DND-41 (cell line): ENCODE data around the gene RELCH.

Experiments used
- ATAC-seq: fragments of 200-7000 bp; cut with Tn5 transposase; 3 replicates; pipeline ENCODE4 v1.9.1; 2021; ENCODE audit warnings: low read depth; ENCODE audit not compliant: insufficient read depth
- DNase-seq: peaks from one replicate; pipeline ENCODE4 v3.0.0-alpha.2; 2020
- H2AFZ ChIP-seq: 2 replicates; pipeline ENCODE4 v1.6.0; 2012; ENCODE audit warnings: low read depth, low read length
- H3K27ac ChIP-seq: 2 replicates; pipeline ENCODE4 v1.5.1; 2012; ENCODE audit warnings: low read length, inconsistent platforms
- H3K27me3 ChIP-seq: fragments of 200-600 bp; sonication (generic); 2 replicates; pipeline ENCODE4 v1.6.0; 2012; ENCODE audit warnings: low read length, mild to moderate bottlenecking, inconsistent platforms; ENCODE audit not compliant: insufficient read depth, poor library complexity
- H3K36me3 ChIP-seq: 2 replicates; pipeline ENCODE4 v1.5.1; 2012; ENCODE audit warnings: low read length, inconsistent platforms; ENCODE audit not compliant: insufficient read depth
- H3K4me1 ChIP-seq: 2 replicates; pipeline ENCODE4 v1.5.1; 2012; ENCODE audit warnings: mild to moderate bottlenecking, low read length; ENCODE audit not compliant: insufficient read depth
- H3K4me2 ChIP-seq: 2 replicates; pipeline ENCODE4 v1.6.0; 2012; ENCODE audit warnings: mild to moderate bottlenecking, moderate library complexity, low read length, inconsistent platforms; ENCODE audit not compliant: insufficient read depth
- H3K4me3 ChIP-seq, 2 experiments: fragments of 200-600 bp in 1 of 2; shearing (Covaris generic) in 1 of 2; 2 replicates each; pipeline ENCODE4 v1.5.1; 2012 to 2016; ENCODE audit warnings: inconsistent platforms in 2 of 2, low read length in 2 of 2, mild to moderate bottlenecking in 2 of 2, low read depth in 1 of 2, moderate library complexity in 1 of 2
- H3K79me2 ChIP-seq: 2 replicates; pipeline ENCODE4 v1.6.0; 2012; ENCODE audit warnings: low read length, inconsistent platforms; ENCODE audit not compliant: insufficient read depth
- H3K9ac ChIP-seq: 2 replicates; pipeline ENCODE4 v1.6.0; 2012; ENCODE audit warnings: low read depth, mild to moderate bottlenecking, inconsistent platforms, low read length, moderate library complexity
- H3K9me3 ChIP-seq: 2 replicates; pipeline ENCODE4 v1.5.1; 2012; ENCODE audit warnings: low read length, moderate library complexity, mild to moderate bottlenecking, inconsistent platforms; ENCODE audit not compliant: insufficient read depth, severe bottlenecking
- H4K20me1 ChIP-seq: 2 replicates; pipeline ENCODE4 v1.6.0; 2012; ENCODE audit warnings: low read length; ENCODE audit not compliant: insufficient read depth
- EZH2 ChIP-seq: IDR thresholded peaks from 3 replicates; pipeline ENCODE4 v1.6.1; 2012; ENCODE audit warnings: borderline replicate concordance, low read depth, mild to moderate bottlenecking, moderate library complexity, low read length, inconsistent platforms; ENCODE audit not compliant: severe bottlenecking
- TF ChIP-seq, protein P1 (sequence below): IDR thresholded peaks from 2 replicates; pipeline ENCODE4 v1.5.1; 2012; ENCODE audit warnings: borderline replicate concordance, low read length, moderate library complexity, mild to moderate bottlenecking; ENCODE audit not compliant: poor library complexity, severe bottlenecking; ENCODE audit errors: extremely low read depth

Gene RELCH

GRCh38 chr18:62157843-62158242 lies 29.2 kb upstream of the RELCH start:
- Histone ChIP-seq H3K9ac (no peak overlapping the region), H4K20me1 (no peaks in the 10 kb centered on the region), H2AFZ (no peak overlapping the region), H3K4me1 (no peaks in the 10 kb centered on the region), H3K4me3 (no peak overlapping the region), H3K36me3 (peaks cover 17% of the 10 kb centered on the region; the same call in 1 of the 2 replicates), H3K9me3 (no peaks in the 10 kb centered on the region), H3K4me2 (no peak overlapping the region), H3K27ac (no peak overlapping the region), H3K27me3 (no peaks in the 10 kb centered on the region), H3K79me2 (no peaks in the 10 kb centered on the region)
- ATAC-seq: no peak
- TF ChIP-seq EZH2: no peak
- TF ChIP-seq, protein P1, sequence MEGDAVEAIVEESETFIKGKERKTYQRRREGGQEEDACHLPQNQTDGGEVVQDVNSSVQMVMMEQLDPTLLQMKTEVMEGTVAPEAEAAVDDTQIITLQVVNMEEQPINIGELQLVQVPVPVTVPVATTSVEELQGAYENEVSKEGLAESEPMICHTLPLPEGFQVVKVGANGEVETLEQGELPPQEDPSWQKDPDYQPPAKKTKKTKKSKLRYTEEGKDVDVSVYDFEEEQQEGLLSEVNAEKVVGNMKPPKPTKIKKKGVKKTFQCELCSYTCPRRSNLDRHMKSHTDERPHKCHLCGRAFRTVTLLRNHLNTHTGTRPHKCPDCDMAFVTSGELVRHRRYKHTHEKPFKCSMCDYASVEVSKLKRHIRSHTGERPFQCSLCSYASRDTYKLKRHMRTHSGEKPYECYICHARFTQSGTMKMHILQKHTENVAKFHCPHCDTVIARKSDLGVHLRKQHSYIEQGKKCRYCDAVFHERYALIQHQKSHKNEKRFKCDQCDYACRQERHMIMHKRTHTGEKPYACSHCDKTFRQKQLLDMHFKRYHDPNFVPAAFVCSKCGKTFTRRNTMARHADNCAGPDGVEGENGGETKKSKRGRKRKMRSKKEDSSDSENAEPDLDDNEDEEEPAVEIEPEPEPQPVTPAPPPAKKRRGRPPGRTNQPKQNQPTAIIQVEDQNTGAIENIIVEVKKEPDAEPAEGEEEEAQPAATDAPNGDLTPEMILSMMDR: no peak
- no peak for DNase-seq

GRCh38 chr18:62164310-62164709 lies 22.7 kb upstream of the RELCH start:
- no peak for DNase-seq
- Histone ChIP-seq H3K4me1 (0 out of 2 replicates have a peak, but pooled peaks cover 3% of the 10 kb centered on the region), H3K9me3 (no peaks in the 10 kb centered on the region), H3K9ac (no peak overlapping the region), H3K27me3 (no peaks in the 10 kb centered on the region), H3K27ac (no peak overlapping the region), H3K36me3 (no peaks in the 10 kb centered on the region; the same call in 1 of the 2 replicates), H4K20me1 (no peaks in the 10 kb centered on the region; the same call in 1 of the 2 replicates), H3K4me2 (no peak overlapping the region), H3K79me2 (no peaks in the 10 kb centered on the region; the same call in 1 of the 2 replicates), H2AFZ (no peak overlapping the region), H3K4me3 (no peak overlapping the region)
- no peak for ATAC-seq
- TF ChIP-seq, protein P1: no peak
- TF ChIP-seq EZH2: no peak

DNA sequence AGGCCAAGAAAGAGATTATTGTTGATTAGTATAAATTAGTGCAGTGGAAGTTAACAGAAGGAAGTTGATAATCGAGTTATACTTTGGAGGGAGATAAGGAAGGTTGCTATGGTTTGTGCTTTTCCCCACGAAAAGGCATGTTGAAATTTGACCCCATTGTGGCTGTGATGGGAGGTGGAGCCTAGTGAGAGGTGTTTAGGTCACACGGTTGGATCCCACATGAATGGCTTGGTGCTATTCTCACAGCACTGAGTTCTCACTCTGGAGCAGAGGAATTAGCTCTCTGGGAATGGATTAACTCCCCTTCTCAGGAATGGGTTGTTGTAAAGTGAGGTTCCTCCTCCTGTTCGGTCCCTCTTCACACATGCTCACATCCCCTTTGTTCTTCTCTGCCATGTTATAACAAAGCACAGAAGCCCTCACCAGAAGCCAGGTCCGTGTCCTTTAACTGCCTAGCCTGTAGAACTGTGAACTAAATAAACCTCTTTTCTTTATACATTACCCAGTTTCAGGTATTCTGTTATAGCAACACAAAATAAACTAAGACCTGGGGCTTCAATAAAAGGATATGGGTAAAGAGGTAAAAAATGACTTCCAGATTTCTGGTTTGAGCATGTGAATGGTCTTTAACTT lies 22.1 kb upstream of the RELCH start:
- TF ChIP-seq, protein P1: no peak
- TF ChIP-seq EZH2: no peak
- Histone ChIP-seq H3K4me1 (0 out of 2 replicates have a peak, but pooled peaks cover 3% of the 10 kb centered on the region), H4K20me1 (no peaks in the 10 kb centered on the region; the same call in 1 of the 2 replicates), H3K9ac (no peak overlapping the region), H3K4me2 (no peak overlapping the region), H3K27ac (no peak overlapping the region), H3K36me3 (no peaks in the 10 kb centered on the region; the same call in 1 of the 2 replicates), H2AFZ (no peak overlapping the region), H3K4me3 (no peak overlapping the region), H3K79me2 (no peaks in the 10 kb centered on the region; the same call in 1 of the 2 replicates), H3K9me3 (no peaks in the 10 kb centered on the region), H3K27me3 (no peaks in the 10 kb centered on the region)
- DNase-seq (no peak), ATAC-seq (no peak)
